Body of pancreas (tissue), 4 donors: ENCODE results near the gene USP49.

Experiments
- POLR2A ChIP-seq, 3 donors: fragments of 450-650 bp; IDR thresholded peaks; one replicate each; pipeline ENCODE4 v1.6.1; 2016; ENCODE audit warnings: antibody characterized with exemption in 3 of 3, mild to moderate bottlenecking in 2 of 3
- TF ChIP-seq, protein P1 (sequence below), 7 experiments: fragments of 450-650 bp in 4 of 7; fragments of 200-600 bp in 3 of 7; sonication (generic) in 3 of 7; IDR thresholded peaks; one replicate each; pipeline ENCODE4 v1.5.1; 2016 to 2019; ENCODE audit warnings: antibody characterized with exemption in 7 of 7

DNA sequence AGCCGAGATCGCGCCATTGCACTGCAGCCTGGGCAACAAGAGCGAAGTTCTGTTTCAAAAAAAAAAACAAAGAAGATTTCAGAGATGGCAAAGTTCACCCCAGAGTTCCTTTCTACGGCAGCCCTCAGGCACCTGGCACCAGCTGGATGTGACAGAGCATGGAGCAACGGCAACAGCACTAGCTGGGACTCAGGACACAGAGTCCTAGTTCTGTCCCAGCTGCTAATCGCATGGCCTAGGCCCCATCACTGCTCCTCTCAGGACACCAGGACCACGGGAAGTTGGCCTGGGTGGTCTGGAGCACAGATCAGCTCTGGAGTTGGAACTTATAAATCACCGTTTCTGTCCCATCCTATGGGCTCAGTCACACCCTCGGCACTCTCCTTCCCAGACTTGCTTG lies 149.1 kb downstream of the USP49 start:
- no peak for TF ChIP-seq POLR2A (IDR thresholded peaks at IDR 0.05)
- TF ChIP-seq, protein P1, sequence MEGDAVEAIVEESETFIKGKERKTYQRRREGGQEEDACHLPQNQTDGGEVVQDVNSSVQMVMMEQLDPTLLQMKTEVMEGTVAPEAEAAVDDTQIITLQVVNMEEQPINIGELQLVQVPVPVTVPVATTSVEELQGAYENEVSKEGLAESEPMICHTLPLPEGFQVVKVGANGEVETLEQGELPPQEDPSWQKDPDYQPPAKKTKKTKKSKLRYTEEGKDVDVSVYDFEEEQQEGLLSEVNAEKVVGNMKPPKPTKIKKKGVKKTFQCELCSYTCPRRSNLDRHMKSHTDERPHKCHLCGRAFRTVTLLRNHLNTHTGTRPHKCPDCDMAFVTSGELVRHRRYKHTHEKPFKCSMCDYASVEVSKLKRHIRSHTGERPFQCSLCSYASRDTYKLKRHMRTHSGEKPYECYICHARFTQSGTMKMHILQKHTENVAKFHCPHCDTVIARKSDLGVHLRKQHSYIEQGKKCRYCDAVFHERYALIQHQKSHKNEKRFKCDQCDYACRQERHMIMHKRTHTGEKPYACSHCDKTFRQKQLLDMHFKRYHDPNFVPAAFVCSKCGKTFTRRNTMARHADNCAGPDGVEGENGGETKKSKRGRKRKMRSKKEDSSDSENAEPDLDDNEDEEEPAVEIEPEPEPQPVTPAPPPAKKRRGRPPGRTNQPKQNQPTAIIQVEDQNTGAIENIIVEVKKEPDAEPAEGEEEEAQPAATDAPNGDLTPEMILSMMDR (IDR thresholded peaks at IDR 0.05): no peak
